Activated CD4-positive, alpha-beta T cell treated with anti-CD3 and anti-CD28 coated beads for 48 hours (primary cell): ENCODE results near the gene MAGI1.

Experiments
- DNase-seq: peaks from one replicate; pipeline ENCODE4 v3.0.0-alpha.2; 2020

Gene MAGI1

DNA sequence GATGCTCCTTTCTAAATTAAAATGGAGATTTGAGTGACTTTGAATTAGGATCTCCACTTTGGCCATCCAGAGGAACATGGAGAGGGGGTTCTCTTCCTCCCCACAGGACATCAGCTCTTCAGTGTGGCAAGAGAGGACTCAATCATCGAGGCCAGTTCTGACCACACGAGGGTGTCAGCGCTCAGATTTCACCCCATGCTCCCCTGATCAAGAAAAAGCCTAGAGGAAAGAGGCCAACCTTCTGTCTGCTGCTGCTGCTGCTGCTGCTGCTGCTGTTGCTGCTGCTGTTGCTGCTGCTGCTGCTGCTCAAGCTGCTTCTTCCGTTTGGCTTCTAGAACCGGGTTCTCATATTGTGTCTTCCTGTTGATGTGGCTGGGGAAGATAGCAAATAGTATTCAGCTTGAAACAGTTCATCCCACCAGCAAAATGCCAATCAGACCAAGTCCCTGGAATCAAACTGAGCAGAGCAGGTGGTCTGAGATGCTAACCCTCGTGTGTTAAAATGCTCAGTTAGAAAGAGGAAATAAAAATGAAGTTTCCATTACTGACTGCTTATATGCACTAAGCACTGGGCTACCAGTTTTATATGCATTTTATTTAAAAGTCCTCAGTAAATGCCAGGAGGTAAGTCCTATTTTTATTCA lies 599.0 kb downstream of the MAGI1 start:
- no peak for DNase-seq

DNA sequence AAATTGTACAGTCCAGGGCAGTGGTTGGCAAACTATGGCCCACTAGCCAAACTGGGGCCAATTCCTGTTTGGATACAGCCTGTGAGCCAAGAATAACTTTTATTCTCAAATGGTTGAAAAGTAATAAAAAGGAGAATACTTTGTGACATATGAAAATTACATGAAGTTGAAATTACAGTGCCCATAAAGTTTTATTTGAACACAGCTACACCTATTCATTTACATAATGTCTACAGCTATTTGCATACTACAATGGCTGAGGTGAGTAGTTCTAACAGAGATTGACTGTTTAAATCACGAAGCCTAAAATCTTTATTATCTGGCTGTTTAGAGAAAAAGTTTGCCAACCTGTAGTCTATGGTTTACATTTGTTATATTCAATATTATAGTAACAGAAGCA lies 600.1 kb downstream of the MAGI1 start:
- DNase-seq, result no peak

DNA sequence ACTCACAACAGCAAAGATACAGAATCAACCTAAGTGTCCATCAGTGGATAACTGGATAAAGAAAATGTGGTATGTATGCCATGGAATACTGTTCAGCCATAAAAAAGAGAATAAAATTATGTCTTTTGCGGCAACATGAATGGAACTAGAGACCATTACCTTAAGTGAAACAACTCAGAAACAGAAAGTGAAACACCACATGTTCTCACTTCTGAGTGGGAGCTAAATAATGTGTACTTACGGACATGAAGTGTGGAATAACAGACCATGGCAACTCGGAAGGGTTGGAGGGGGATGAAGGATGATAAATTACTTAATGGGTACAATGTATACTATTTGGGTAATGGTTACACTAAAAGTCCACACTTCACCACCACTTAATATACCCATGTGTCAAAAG lies 600.6 kb downstream of the MAGI1 start:
- no peak for DNase-seq

DNA sequence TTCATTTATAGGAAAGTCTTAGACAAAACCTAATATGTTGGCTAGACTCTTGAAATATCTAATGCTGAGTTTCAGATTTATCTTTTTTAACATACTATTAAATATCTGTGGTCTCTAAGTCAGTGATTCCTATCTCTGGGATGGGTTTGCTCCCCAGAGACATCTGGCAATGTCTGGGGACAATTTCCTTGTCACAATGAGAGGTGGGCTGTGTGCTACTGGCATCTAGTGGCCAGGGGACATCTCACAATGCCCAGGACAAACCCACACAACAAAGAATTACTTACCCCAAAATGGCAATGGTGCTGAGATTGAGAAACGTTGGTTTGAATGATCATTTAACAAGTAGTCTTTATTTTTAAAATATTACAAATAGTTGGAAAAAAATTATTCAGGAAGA lies 602.1 kb downstream of the MAGI1 start:
- DNase-seq, result no peak

DNA sequence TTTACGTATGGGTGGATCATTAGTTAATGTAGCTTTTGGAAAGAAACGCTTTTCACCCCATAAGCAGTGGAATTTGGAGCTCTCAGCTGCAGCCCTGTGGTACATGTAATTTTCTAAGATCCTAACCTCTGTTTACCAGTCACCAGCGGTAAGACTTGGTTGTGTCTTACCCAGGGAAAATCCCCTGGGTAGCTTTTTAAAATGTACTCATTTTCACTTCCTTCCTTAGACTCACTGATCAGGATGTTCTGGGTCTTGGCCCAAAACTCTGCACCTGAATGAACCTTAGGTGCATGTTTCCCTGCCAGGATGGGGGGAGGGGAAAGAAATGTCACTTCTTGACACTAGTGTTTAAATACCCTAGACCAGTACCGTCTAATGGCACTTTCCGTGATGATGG lies 605.2 kb downstream of the MAGI1 start:
- no peak for DNase-seq

DNA sequence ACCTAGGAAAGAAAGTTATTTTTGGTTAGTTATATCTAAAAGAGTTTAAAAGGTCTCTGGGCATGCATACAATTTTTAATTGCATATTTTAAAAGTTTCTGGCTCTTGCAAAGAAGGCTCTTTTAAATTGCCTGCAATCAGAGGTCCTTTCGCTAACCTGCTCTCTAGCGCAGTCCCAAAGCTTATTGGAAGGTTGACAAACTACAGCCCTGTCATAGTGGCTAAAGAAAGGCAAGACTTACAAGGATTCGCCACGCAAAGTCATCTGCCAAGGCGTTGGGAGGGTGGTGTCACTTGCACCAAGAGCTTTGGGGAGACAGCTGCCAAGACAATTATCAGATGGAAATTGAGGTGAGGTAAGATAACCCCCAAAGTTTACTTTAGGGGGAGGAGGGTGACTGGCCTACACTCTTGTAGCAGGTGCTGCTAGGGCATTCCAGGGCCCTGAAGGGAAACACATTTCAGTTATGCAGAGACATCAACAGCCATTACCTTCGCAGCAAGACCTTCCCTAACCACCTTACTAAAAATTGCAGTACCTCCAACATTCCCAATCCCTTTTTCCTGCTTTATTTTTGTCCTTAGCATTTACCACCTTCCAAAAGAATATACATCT lies 606.2 kb downstream of the MAGI1 start:
- DNase-seq, result no peak

DNA sequence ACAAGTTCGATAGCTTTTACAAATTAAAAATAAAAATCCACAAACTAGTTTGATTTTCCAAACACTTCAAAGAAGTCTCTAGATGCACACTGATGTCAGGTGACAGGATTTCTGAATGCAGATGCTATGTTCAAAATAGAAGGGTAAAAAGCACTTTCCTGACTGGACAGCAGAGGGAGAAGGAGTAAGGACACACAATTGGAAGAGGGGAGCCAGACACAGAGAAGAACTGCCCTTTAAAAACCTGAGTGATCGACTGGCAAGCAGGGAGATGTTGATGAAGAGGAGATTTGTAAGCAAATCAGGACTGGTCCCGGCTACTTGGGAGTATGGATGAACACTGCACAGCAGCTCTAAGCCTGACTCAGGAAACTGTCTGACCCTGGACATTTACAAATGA lies 612.8 kb downstream of the MAGI1 start:
- DNase-seq, result no peak

DNA sequence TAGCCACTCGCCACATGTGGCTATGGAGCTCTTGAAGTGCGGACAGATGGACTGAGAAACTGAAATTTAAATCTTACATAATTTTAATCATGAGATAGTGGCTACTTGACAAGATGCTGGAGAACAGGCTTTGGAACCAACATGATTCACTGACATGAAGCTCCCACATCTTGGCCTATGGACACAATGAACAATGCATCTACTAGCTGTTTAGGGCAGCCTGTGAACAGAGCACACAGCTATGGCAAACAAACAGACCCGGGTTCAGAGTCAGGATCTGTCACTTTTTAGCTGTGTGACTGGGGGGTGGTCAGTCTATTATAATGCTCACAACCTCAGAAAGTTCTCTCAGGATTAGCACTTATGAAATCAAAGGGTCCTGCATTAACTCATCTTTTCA lies 616.6 kb downstream of the MAGI1 start:
- no peak for DNase-seq

DNA sequence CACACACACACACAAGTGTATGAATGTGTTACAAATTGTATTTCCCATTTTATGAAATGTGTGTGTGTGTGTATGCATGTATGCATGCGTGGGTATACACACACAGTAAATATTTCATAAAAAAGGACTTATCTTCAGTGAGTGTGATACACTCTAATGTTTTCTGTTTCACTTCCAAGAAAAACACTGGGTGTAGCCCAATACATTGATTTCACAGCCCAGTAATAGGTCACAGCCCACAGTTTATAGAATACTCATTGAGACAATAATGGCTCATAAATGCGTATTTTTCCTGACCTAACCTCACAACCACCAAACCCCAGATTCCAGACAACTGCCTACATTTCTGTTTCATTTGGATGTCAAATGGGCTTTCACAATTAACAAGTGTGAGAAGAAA lies 619.5 kb downstream of the MAGI1 start:
- DNase-seq, result no peak

DNA sequence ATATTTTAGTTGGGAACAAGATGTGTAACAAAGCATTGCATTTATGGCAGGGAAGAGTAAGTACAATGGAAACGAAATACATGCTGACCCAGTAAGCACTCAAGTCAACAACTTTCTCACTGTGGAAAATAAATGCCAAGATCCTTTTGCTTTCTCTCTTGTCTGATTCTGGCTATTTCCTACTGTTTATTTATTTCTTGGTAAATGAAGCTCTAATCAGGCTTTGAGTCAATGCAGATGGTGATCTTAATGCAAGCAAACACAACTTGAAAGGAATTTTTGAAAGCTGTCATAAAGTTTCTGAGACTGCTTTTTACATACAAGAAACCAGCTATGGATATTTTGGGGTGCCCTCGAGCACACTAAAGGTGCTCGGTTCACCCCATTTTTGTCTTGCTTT lies 624.8 kb downstream of the MAGI1 start:
- no peak for DNase-seq

DNA sequence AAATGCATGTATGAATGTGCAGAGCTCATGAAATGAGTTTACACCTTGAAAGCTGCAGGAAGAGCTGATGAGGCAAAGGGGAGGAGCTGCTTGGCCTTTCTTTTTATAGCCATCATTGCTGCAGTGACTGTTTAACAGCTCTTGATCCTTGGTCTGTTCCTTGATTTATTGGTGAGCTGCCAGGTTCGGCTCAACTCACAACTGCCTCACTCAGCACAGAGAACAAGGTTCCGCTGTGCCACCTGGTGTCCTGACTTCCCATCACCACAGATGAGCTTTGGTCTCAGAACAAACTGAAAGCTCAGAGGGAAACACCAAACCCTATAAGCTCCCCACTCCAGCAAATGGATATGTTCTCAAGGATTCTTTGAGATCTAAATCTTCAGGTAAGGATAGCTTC lies 626.1 kb downstream of the MAGI1 start:
- no peak for DNase-seq

DNA sequence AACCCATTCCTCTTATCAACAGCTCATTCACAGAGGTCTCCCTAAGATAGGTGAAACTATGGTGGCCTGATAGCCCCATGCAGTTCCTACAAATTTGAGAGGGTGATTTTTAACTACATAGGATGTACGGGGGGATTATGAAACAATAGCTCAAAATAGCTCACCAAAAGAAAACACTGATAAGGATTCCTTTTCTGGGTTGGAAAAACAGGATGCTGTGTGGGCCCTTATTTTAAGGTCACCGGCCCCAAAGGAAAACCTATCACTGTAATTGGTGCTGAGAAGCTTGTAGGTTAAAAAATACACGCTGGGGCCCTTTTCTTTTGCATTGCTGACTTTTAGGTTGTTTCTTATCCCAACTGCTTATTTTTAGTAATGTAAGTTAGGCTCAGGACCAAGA lies 627.4 kb downstream of the MAGI1 start:
- DNase-seq, result no peak

DNA sequence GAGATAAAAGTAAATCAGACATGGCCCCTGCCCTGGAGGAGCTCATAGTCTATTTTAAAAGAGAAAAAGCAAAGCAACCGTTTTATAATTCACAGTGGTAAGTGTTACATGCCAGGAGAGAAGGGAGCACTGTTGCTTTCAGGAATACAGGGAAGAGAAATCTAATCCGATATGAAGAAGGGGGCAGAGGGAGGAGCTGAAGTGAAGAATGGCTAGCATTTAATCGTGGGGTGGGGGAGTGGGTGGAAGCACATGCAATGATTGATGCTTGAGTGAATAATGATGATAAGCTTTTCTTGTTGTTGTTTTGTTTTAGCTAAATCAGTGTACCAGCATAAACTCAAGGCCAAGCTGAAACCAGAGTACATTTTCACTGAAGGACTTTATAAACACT lies 629.5 kb downstream of the MAGI1 start:
- DNase-seq, result no peak

DNA sequence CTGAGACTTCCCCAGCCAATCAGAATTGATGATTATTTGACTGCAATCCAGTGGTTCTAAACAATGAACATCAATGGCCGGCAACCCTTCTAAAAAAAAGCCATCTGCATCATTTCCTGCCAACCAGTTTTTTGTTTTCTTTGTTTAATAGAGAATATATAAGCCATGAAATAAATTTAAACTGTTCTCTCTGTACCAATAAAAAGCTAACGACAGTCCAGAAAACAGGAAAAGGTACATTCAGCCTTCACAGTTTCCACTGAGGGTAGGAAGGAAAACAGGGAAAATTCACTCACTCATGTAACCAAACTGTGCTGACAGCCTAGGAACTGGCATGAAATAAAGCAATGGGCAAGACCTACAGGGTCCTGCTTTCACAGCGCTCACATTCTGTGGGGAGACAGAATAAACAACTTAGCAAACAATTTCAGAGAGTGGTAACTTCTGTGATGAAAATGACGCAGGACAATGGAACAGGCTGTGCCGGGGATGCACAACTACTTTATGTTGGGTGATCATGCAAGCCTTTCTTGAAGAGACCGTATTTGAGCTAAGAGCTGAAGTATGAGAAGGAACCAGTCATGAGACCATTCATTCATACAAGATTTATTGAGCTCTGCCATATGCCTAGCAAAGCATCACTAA lies 630.1 kb downstream of the MAGI1 start:
- DNase-seq, result no peak

DNA sequence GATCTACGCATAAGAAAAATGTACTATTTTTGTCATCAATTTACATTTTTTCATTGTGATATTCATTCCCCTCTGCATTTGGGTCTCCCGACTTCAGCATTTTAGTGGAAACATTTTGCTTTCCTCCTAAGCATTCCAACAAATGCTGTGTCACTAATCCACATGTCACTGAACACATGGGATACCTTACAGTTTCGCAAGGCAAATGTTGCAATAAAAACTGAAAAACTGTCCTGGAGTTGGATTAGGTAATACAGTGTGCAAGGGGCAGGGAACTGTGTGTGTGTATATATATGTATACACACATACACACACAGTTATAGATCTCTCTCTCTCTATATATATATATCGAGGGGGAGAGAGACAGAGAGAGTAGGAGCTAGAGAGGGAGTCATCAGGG lies 632.2 kb downstream of the MAGI1 start:
- DNase-seq, result no peak

DNA sequence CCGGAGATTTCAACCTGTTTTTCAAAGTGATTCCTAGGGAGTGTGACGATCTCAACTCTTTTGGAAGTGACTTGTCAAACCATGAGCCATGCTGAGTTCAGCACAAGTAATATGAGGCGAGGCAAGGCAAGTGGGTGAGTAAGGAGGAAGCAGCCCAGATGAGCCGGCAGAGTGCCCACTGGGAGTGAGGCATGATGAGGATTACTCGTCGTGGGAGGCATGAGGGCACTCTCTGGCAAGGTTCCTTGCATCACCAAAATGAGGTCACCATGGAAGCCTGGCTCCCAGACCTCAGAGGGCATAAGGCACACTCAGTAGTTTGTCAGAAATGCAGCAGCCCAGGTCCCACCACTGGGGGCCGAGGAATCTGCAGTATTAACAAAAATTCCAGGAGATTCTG lies 636.1 kb downstream of the MAGI1 start:
- no peak for DNase-seq

DNA sequence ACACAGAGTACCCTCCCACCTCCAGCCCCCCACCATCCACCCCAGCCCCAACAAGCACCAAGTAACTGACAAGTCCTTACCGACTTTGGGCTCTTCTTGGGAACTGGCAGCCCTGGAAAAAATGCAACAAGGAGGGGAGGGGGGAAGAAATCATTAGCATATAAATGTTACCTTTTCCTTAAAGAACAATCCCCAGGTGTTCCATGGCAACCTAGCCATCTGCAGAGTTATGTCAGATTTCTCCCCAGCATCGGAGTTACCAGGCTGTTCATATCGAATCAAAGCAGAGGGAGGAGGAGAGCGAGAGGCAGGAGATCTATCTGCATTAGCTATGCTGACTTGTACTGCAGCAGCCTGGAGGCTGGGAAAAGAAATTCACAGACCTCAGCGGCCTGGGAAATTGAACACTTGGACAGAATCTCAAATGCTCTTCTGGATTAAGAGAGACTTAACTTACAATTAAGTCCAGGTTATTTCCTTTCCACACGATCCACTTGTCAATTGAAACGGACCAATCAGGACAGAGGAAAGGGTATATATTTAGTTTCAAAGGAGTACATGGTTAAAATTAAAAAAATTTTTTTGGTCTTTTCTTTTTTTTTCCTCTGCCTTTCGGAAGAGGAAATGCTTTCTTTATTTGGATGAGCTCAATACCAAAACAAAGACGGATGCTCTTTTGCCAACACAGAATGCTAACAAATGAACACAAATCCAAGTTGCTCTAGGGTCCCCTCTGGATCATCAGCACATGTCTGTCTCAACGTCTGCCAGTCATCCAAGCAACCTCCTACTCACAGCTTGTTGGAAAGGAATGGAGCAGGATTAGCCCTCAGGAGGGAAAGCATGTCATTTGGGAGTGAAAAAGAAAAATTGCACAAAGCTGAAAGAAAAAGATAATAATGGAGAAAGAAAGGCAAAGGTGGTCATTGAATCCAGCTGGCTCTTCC lies 637.1 kb downstream of the MAGI1 start:
- DNase-seq, result no peak

DNA sequence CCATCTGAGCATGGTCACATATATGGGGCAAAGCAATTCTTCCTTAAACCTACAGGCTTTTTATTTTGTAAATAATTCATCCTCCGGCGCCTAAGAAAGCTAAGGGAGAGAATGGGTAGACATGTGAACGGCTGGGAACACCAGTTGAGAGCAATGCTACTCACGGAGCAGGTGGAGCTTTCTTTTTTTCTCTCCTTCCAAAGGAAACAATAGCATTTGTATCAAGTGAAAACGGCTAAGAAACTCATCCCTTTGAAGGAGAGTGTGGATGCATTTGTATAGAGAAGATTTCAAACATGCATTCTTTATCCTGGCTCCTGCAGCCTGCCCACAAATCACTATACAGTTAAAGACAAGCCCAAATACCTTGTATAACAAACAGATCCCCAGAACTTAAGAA lies 637.8 kb downstream of the MAGI1 start:
- no peak for DNase-seq

DNA sequence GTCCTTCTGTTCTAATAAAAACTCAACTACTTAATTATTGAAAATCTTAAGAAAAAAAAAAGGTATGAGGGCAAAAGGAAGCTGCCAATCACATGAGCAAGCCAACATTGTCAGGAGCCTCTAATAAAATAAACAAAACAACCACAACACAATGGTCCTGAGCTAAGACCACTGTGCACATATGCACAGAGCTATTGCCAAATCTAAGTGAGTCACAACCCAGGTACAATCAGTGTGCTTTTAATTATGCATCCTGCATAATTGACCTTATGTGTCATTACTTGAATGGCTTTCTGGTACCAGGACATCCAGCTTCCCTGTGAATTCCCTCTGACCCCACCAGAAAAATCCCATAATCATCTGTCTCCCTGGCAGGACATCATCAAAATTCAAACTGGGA lies 639.8 kb downstream of the MAGI1 start:
- DNase-seq, result no peak

DNA sequence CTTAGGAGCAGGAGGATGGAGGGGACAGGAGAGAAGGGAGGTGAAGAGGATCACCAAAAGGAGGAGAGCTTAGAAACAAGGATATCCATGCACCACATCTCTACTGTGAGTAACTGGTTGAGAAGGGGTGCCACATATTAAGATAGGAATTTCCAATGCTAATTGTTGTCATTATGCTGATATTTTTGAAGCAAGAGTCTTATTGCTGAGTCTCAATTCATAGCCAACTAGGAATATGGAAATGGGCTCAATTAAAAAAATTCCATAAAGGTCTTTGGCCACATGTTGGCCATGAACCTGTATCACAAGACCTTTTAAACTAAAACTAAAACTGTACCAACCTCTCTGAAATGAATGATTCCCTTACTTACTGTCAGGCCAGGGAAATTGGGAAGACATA lies 642.6 kb downstream of the MAGI1 start:
- DNase-seq, result no peak

DNA sequence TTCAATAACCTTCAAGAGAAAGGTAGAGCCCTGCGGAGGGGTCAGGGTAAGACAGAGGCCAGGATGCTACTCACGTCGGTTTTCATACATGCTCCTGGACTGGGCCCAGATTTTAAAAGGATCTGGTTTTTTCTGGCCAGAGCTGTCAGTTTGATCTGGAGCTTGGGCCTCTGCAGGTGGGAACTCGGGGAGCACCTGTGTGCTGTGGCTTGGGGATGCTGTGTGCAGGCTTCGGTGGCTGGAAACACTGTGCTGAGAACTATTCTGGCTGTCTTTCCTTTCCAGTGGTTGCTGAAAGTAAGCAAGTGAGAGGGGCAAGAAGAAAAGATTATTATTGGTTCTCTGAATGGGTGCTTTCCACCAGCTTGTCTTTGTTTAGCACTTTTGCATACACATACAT lies 647.6 kb downstream of the MAGI1 start:
- no peak for DNase-seq

DNA sequence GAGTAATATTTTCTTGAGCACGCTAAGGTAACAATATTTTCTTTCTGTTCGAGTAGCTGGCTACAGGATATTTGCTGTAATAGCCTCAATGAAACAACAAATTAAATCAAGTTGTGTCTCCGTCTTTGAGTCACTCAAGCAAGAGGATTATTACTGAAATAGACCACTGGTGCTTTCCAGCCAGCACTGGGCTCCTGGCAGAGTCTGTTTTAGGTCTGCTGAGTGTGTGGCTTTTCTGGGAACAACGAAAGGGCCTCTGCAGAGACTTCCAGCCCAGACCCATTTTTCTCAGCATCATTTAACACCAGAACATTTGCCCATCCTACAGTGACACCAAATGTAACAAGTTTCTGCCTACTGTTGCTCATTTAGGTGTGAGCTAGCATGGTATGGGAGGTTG lies 652.9 kb downstream of the MAGI1 start:
- no peak for DNase-seq

DNA sequence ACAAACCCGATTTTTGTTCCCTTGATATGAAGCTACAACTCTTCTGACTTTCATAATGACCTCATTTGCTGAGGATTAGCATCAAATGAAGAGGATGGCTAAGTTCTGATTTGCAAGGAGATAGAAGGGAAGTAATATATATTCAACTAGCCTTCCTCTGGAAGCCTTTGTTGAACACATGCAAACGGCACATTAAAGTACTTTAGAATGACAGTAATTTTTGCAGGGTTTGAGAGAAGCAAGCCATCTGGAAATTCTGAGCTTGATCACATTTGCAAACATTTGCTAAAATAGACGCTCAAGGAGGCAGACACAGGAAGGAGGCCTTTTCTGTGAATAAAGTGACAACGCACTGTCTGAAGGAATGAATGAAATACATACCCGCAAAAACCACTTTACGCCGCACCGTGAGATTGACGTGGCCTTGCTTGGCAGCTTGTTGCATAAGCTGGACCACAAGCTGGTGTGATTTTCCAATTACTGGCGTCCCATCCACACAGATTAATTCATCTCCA lies 657.2 kb downstream of the MAGI1 start:
- DNase-seq, result no peak
